H9 (cell line): ENCODE results near the gene LZTFL1. TPM values are rescaled to one million over a fixed set of nuclear protein-coding genes. Genes with fewer than 3 reads are reported as not detected.

ENCODE experiments used
- DNase-seq: peaks from one replicate; pipeline ENCODE4 v3.0.0-alpha.2; 2017
- H2AFZ ChIP-seq: one replicate; pipeline ENCODE4 v1.6.1; 2013; ENCODE audit warnings: mild to moderate bottlenecking, low read length, control low read depth, moderate library complexity
- H2AK5ac ChIP-seq: 2 replicates; pipeline ENCODE4 v1.6.1; 2013; ENCODE audit warnings: low read length, control low read depth, mixed read lengths; ENCODE audit not compliant: insufficient read length
- H2BK120ac ChIP-seq: one replicate; pipeline ENCODE4 v1.6.1; 2013; ENCODE audit warnings: low read depth, mild to moderate bottlenecking, low read length, control low read depth, inconsistent platforms; ENCODE audit not compliant: poor library complexity, severe bottlenecking
- H2BK12ac ChIP-seq: 2 replicates; pipeline ENCODE4 v1.6.1; 2013; ENCODE audit warnings: low read length, control low read depth, mixed read lengths, low read depth; ENCODE audit not compliant: insufficient read length
- H2BK15ac ChIP-seq: 2 replicates; pipeline ENCODE4 v1.6.1; 2013; ENCODE audit warnings: low read depth, low read length, control low read depth
- H2BK20ac ChIP-seq: one replicate; pipeline ENCODE4 v1.6.1; 2013; ENCODE audit warnings: low read depth, mild to moderate bottlenecking, low read length, control low read depth, inconsistent platforms; ENCODE audit not compliant: poor library complexity, severe bottlenecking
- H2BK5ac ChIP-seq: 2 replicates; pipeline ENCODE4 v1.6.1; 2013; ENCODE audit warnings: low read length, control low read depth, mixed read lengths; ENCODE audit not compliant: insufficient read length
- H3K14ac ChIP-seq: 2 replicates; pipeline ENCODE4 v1.6.1; 2013; ENCODE audit warnings: low read length, control low read depth; ENCODE audit not compliant: insufficient read depth
- H3K18ac ChIP-seq: 2 replicates; pipeline ENCODE4 v1.6.1; 2013; ENCODE audit warnings: low read depth, mild to moderate bottlenecking, mixed read lengths, low read length, control low read depth; ENCODE audit not compliant: insufficient read length
- H3K23ac ChIP-seq: 2 replicates; pipeline ENCODE4 v1.6.1; 2013; ENCODE audit warnings: low read length, control low read depth, mixed read lengths, low read depth; ENCODE audit not compliant: insufficient read length
- H3K23me2 ChIP-seq: 2 replicates; pipeline ENCODE4 v1.6.1; 2013; ENCODE audit warnings: low read depth, mild to moderate bottlenecking, mixed read lengths, low read length, control low read depth; ENCODE audit not compliant: insufficient read length, poor library complexity, severe bottlenecking
- H3K27ac ChIP-seq: 2 replicates; pipeline ENCODE4 v1.5.1; 2013; ENCODE audit warnings: low read length, control low read depth, mixed read lengths, low read depth; ENCODE audit not compliant: insufficient read length
- H3K27me3 ChIP-seq: 2 replicates; pipeline ENCODE4 v1.6.1; 2013; ENCODE audit warnings: low read length, control low read depth, inconsistent platforms; ENCODE audit not compliant: insufficient read depth
- H3K4ac ChIP-seq: 2 replicates; pipeline ENCODE4 v1.6.1; 2013; ENCODE audit warnings: low read depth, mild to moderate bottlenecking, control low read depth, inconsistent platforms, low read length, moderate library complexity
- H3K4me1 ChIP-seq: 2 replicates; pipeline ENCODE4 v1.6.1; 2013; ENCODE audit warnings: low read length, control low read depth, inconsistent platforms; ENCODE audit not compliant: insufficient read depth
- H3K4me2 ChIP-seq: 2 replicates; pipeline ENCODE4 v1.6.1; 2013; ENCODE audit warnings: low read length, control low read depth, mixed read lengths; ENCODE audit not compliant: insufficient read length, insufficient read depth
- H3K56ac ChIP-seq: 2 replicates; pipeline ENCODE4 v1.6.1; 2013; ENCODE audit warnings: low read depth, mild to moderate bottlenecking, mixed read lengths, low read length, control low read depth; ENCODE audit not compliant: insufficient read length
- H3K79me1 ChIP-seq: 2 replicates; pipeline ENCODE4 v1.6.1; 2013; ENCODE audit warnings: low read depth, mild to moderate bottlenecking, moderate library complexity, low read length, control low read depth, inconsistent platforms; ENCODE audit not compliant: insufficient read depth, poor library complexity, severe bottlenecking
- H3K79me2 ChIP-seq: 2 replicates; pipeline ENCODE4 v1.6.1; 2013; ENCODE audit warnings: low read length, control low read depth, inconsistent platforms; ENCODE audit not compliant: insufficient read depth
- H3K9ac ChIP-seq: 2 replicates; pipeline ENCODE4 v1.6.1; 2013; ENCODE audit warnings: low read length, control low read depth, mixed read lengths; ENCODE audit not compliant: insufficient read length; ENCODE audit errors: extremely low read depth
- H3K9me3 ChIP-seq: one replicate; pipeline ENCODE4 v1.6.1; 2013; ENCODE audit warnings: low read depth, low read length, inconsistent platforms; ENCODE audit not compliant: control insufficient read depth
- H3T11ph ChIP-seq: one replicate; pipeline ENCODE4 v1.6.1; 2013; ENCODE audit warnings: mild to moderate bottlenecking, low read length, control low read depth, inconsistent platforms
- H4K20me1 ChIP-seq: one replicate; pipeline ENCODE4 v1.6.1; 2013; ENCODE audit not compliant: control insufficient read depth, insufficient read length, insufficient read depth
- H4K5ac ChIP-seq: 2 replicates; pipeline ENCODE4 v1.6.1; 2013; ENCODE audit warnings: low read depth, mild to moderate bottlenecking, mixed read lengths, low read length, control low read depth; ENCODE audit not compliant: insufficient read length
- H4K8ac ChIP-seq: replicated peaks from 2 replicates; pipeline ENCODE4 v1.6.1; 2013; ENCODE audit warnings: low read length, control low read depth, mixed read lengths, low read depth; ENCODE audit not compliant: insufficient read length
- H4K91ac ChIP-seq: 2 replicates; pipeline ENCODE4 v1.6.1; 2013; ENCODE audit warnings: low read depth, mild to moderate bottlenecking, moderate library complexity, mixed read lengths, low read length, control low read depth; ENCODE audit not compliant: insufficient read length
- H3K27ac Mint-ChIP-seq, 3 experiments: 2 replicates in 2 of 3; 3 replicates in 1 of 3; pipeline ENCODE4 v1.8.0; 2020 to 2021; ENCODE audit warnings: mixed read lengths in 3 of 3, mild to moderate bottlenecking in 1 of 3, moderate library complexity in 1 of 3
- H3K27me3 Mint-ChIP-seq: 2 replicates; pipeline ENCODE4 v1.8.0; 2021; ENCODE audit warnings: low read depth, mild to moderate bottlenecking, moderate library complexity, mixed read lengths
- H3K36me3 Mint-ChIP-seq, 3 experiments: 2 replicates in 2 of 3; 3 replicates in 1 of 3; pipeline ENCODE4 v1.8.0; 2020 to 2021; ENCODE audit warnings: low read depth in 3 of 3, mixed read lengths in 3 of 3; ENCODE audit not compliant: insufficient read depth in 1 of 3
- H3K4me1 Mint-ChIP-seq, 2 experiments: 2 replicates each; pipeline ENCODE4 v1.8.0; 2020; ENCODE audit warnings: mixed read lengths in 2 of 2
- H3K4me3 Mint-ChIP-seq, 2 experiments: 2 replicates in 1 of 2; 3 replicates in 1 of 2; pipeline ENCODE4 v1.8.0; 2020 to 2021; ENCODE audit warnings: mild to moderate bottlenecking in 2 of 2, mixed read lengths in 2 of 2, moderate library complexity in 1 of 2
- H3K9me3 Mint-ChIP-seq, 2 experiments: 2 replicates in 1 of 2; 3 replicates in 1 of 2; pipeline ENCODE4 v1.8.0; 2020; ENCODE audit warnings: mild to moderate bottlenecking in 2 of 2, mixed read lengths in 2 of 2, moderate library complexity in 1 of 2
- WGBS: extraction: QIAGEN DNeasy Blood & Tissue Kit; methylation state at CpG from one replicate; pipeline ENCODE4 v1.1.7; 2013; ENCODE audit warnings: missing lambda C conversion rate, low lambda C conversion rate, mixed read lengths; ENCODE audit not compliant: insufficient read length; ENCODE audit errors: extremely low coverage; 5-methylcytosine and 5-hydroxymethylcytosine counted together
- total RNA-seq: library from RNA; stranded (reverse); gene quantifications from 2 replicates; pipeline ENCODE4 v1.2.1, GENCODE V29; 2021
- TF ChIP-seq, protein P1 (sequence below): fragments of 200-600 bp; sonication (generic); conservative IDR thresholded peaks from 3 replicates; pipeline ENCODE4 v1.8.0; 2021; ENCODE audit warnings: antibody characterized with exemption, mild to moderate bottlenecking

LZTFL1 gene
- total RNA-seq, 1 experiment from 2014 or later = 12.2 TPM

DNA sequence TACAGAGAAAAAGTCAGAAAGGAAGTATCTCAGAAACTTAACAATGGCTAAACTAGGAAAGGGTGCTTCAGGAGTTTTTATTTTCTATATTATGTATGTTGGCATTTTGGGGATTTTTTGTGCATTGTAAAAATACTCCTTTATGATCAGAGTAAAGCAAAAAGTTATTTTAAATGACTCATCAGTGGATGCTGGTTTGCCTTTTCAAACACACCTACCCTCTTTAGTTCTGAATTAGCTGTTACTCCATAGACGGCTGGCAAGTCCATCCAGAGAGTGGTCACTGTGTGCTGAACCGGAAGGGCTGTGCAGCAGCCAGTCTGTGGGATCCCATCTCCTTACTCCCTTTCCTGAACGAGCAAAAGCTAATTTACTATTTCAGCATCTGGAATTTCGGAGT lies 45.4 kb upstream of the LZTFL1 start:
- TF ChIP-seq, protein P1, sequence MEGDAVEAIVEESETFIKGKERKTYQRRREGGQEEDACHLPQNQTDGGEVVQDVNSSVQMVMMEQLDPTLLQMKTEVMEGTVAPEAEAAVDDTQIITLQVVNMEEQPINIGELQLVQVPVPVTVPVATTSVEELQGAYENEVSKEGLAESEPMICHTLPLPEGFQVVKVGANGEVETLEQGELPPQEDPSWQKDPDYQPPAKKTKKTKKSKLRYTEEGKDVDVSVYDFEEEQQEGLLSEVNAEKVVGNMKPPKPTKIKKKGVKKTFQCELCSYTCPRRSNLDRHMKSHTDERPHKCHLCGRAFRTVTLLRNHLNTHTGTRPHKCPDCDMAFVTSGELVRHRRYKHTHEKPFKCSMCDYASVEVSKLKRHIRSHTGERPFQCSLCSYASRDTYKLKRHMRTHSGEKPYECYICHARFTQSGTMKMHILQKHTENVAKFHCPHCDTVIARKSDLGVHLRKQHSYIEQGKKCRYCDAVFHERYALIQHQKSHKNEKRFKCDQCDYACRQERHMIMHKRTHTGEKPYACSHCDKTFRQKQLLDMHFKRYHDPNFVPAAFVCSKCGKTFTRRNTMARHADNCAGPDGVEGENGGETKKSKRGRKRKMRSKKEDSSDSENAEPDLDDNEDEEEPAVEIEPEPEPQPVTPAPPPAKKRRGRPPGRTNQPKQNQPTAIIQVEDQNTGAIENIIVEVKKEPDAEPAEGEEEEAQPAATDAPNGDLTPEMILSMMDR = no peak
- H4K8ac ChIP-seq = no peak overlapping the region
- no peaks in the 10 kb centered on the region for H3K79me1 ChIP-seq
- Mint-ChIP-seq H3K36me3 (no peaks in the 10 kb centered on the region), H3K4me3 (no peak overlapping the region), H3K27ac (no peak overlapping the region; a peak in 1 of 7 replicates), H3K27me3 (peaks cover 10% of the 10 kb centered on the region), H3K9me3 (no peaks in the 10 kb centered on the region), H3K4me1 (peaks cover 9 to 10% of the 10 kb centered on the region in 2 experiments)
- H2BK20ac ChIP-seq = no peak overlapping the region
- no peak overlapping the region for H2BK12ac ChIP-seq
- no peaks in the 10 kb centered on the region for H3K4me1 ChIP-seq
- H2BK15ac ChIP-seq = no peak overlapping the region
- H3K4ac ChIP-seq = no peak overlapping the region
- H3K23me2 ChIP-seq = no peaks in the 10 kb centered on the region
- no peak overlapping the region for H3K4me2 ChIP-seq
- no peak overlapping the region for H3K9ac ChIP-seq
- H3K18ac ChIP-seq = no peak overlapping the region
- no peak overlapping the region for H2AFZ ChIP-seq
- H2AK5ac ChIP-seq = no peak overlapping the region
- H3K9me3 ChIP-seq = no peaks in the 10 kb centered on the region
- no CpG with 5 or more reads among the region's 4 CpGs for WGBS
- no peaks in the 10 kb centered on the region for H3K27me3 ChIP-seq
- no peak overlapping the region for H3K56ac ChIP-seq
- no peak for DNase-seq
- no peak overlapping the region for H4K5ac ChIP-seq
- H4K20me1 ChIP-seq = no peaks in the 10 kb centered on the region
- H3K79me2 ChIP-seq = no peaks in the 10 kb centered on the region
- no peak overlapping the region for H3K23ac ChIP-seq
- no peak overlapping the region for H2BK120ac ChIP-seq
- H4K91ac ChIP-seq = no peak overlapping the region
- no peak overlapping the region for H2BK5ac ChIP-seq
- H3K14ac ChIP-seq = no peak overlapping the region
- no peak overlapping the region for H3T11ph ChIP-seq
- H3K27ac ChIP-seq = no peak overlapping the region
